K562 (cell line): ENCODE measurements around the gene PREX1.

Source experiments
- CBX1 ChIP-seq: sonication (generic); IDR thresholded peaks from 2 replicates; pipeline ENCODE4 v1.6.1; 2016; ENCODE audit warnings: antibody characterized with exemption, low read depth, mild to moderate bottlenecking
- CBX8 ChIP-seq: fragments of 200-600 bp; sonication (generic); IDR thresholded peaks from 2 replicates; pipeline ENCODE4 v1.6.1; 2012; ENCODE audit warnings: borderline replicate concordance, mixed run types, low read depth, mild to moderate bottlenecking, moderate library complexity, mixed read lengths, low read length, control low read depth, inconsistent platforms; ENCODE audit not compliant: poor library complexity, severe bottlenecking; ENCODE audit errors: extremely low read depth
- HMGN3 ChIP-seq: IDR thresholded peaks from 2 replicates; pipeline ENCODE4 v1.6.1; 2011; ENCODE audit warnings: borderline replicate concordance, low read depth, mild to moderate bottlenecking, mixed read lengths, low read length; ENCODE audit not compliant: insufficient read length; ENCODE audit errors: extremely low read depth
- NFXL1 ChIP-seq: fragments of 450-650 bp; formaldehyde crosslinking; IDR thresholded peaks from 2 replicates; pipeline ENCODE4 v1.4.0; 2021; ENCODE audit warnings: mild to moderate bottlenecking
- PHF20 ChIP-seq: fragments of 450-650 bp; IDR thresholded peaks from 2 replicates; pipeline ENCODE4 v1.6.1; 2018; ENCODE audit not compliant: partially characterized antibody
- POLR2A ChIP-seq: fragments of 450-650 bp; conservative IDR thresholded peaks from 2 replicates; pipeline ENCODE4 v1.6.1; 2016
- TF ChIP-seq, protein P1 (sequence below): sonication (generic); formaldehyde crosslinking; IDR thresholded peaks from 2 replicates; pipeline ENCODE4 v1.4.0; 2020; ENCODE audit warnings: mild to moderate bottlenecking, missing genetic modification reagents
- TF ChIP-seq, protein P2 (sequence below), 3 experiments: IDR thresholded peaks in 2 of 3; conservative IDR thresholded peaks in 1 of 3; 2 replicates each; pipeline ENCODE4 v1.5.1; 2011 to 2012; ENCODE audit warnings: low read length in 3 of 3, mild to moderate bottlenecking in 3 of 3, control low read depth in 2 of 3, improper control_type of control experiment in 1 of 3, inconsistent platforms in 1 of 3, low read depth in 1 of 3, mixed read lengths in 1 of 3, moderate library complexity in 1 of 3; ENCODE audit not compliant: insufficient read depth in 2 of 3
- TF ChIP-seq, protein P3 (sequence below): IDR thresholded peaks from 2 replicates; pipeline ENCODE4 v1.6.1; 2012; ENCODE audit warnings: low read depth, low read length, improper control_type of control experiment, borderline replicate concordance

DNA sequence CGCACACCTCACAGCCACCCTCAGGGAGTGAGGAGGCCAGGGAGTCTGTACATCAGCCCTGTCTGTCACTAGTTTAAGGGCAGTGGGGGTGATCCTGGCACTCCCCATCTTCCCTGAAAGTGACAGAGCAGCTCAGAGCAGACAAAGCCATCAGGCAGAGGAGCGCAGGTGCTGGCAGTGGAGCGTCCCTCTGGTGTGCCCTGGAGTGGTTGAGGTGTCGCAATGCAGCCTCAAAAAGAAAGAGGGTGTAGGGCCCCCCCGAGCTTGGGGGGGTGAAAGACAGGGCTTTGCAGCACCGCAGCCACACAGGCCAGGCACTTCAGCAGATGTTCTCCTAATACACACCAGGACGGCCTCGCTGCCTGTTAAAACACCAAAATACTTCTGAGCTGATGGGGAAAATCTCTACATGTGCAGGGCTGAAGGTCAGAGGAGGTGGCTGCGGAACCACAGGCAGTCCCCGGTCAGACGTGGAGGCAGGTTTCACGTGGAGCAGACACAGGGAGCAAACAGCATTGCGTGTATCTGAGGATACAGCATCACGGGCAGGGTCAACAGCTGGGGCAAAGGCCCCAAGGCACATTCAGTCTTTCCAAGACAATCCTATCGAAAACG, 69.5 kb downstream of the PREX1 start:
- TF ChIP-seq, protein P1, sequence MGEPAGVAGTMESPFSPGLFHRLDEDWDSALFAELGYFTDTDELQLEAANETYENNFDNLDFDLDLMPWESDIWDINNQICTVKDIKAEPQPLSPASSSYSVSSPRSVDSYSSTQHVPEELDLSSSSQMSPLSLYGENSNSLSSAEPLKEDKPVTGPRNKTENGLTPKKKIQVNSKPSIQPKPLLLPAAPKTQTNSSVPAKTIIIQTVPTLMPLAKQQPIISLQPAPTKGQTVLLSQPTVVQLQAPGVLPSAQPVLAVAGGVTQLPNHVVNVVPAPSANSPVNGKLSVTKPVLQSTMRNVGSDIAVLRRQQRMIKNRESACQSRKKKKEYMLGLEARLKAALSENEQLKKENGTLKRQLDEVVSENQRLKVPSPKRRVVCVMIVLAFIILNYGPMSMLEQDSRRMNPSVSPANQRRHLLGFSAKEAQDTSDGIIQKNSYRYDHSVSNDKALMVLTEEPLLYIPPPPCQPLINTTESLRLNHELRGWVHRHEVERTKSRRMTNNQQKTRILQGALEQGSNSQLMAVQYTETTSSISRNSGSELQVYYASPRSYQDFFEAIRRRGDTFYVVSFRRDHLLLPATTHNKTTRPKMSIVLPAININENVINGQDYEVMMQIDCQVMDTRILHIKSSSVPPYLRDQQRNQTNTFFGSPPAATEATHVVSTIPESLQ (CRISPR knock-in tag), result no peak
- TF ChIP-seq NFXL1 (CRISPR knock-in tag), result no peak
- no peak for TF ChIP-seq CBX8
- TF ChIP-seq HMGN3, result no peak
- TF ChIP-seq, protein P2, sequence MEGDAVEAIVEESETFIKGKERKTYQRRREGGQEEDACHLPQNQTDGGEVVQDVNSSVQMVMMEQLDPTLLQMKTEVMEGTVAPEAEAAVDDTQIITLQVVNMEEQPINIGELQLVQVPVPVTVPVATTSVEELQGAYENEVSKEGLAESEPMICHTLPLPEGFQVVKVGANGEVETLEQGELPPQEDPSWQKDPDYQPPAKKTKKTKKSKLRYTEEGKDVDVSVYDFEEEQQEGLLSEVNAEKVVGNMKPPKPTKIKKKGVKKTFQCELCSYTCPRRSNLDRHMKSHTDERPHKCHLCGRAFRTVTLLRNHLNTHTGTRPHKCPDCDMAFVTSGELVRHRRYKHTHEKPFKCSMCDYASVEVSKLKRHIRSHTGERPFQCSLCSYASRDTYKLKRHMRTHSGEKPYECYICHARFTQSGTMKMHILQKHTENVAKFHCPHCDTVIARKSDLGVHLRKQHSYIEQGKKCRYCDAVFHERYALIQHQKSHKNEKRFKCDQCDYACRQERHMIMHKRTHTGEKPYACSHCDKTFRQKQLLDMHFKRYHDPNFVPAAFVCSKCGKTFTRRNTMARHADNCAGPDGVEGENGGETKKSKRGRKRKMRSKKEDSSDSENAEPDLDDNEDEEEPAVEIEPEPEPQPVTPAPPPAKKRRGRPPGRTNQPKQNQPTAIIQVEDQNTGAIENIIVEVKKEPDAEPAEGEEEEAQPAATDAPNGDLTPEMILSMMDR (IDR thresholded peaks at IDR 0.05 in 2 of 3, conservative IDR thresholded peaks at IDR 0.05 in 1 of 3; ENCODE audit: insufficient read depth in 2 of 3, low read depth in 1 of 3, low read length in 3 of 3), result no peak
- TF ChIP-seq CBX1, result no peak
- no peak for TF ChIP-seq PHF20
- no peak for TF ChIP-seq POLR2A
- TF ChIP-seq, protein P3, sequence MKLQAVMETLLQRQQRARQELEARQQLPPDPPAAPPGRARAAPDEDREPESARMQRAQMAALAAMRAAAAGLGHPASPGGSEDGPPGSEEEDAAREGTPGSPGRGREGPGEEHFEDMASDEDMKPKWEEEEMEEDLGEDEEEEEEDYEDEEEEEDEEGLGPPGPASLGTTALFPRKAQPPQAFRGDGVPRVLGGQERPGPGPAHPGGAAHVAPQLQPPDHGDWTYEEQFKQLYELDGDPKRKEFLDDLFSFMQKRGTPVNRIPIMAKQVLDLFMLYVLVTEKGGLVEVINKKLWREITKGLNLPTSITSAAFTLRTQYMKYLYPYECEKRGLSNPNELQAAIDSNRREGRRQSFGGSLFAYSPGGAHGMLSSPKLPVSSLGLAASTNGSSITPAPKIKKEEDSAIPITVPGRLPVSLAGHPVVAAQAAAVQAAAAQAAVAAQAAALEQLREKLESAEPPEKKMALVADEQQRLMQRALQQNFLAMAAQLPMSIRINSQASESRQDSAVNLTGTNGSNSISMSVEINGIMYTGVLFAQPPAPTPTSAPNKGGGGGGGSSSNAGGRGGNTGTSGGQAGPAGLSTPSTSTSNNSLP, result no peak
